Astrocyte of the cerebellum (primary cell): ENCODE results near the gene TNK2.

Source experiments
- DNase-seq: peaks from one replicate; pipeline ENCODE4 v3.0.0-alpha.2; 2011; ENCODE audit warnings: low read depth
- H3K4me3 ChIP-seq: 2 replicates; pipeline ENCODE4 v1.5.1; 2011; ENCODE audit warnings: mild to moderate bottlenecking, low read depth, low read length, moderate library complexity
- CTCF ChIP-seq: IDR thresholded peaks from 2 replicates; pipeline ENCODE4 v1.5.1; 2012; ENCODE audit warnings: low read length, low read depth, moderate library complexity, mild to moderate bottlenecking; ENCODE audit errors: missing control alignments
- in situ Hi-C: cut with HindIII; loops from 2 replicates; pipeline ENCODE4 v1.10.0; 2017; ENCODE audit warnings: low sequenced_read_pairs

TNK2 gene

GRCh38 chr3:195893044-195893395 lies 15.3 kb downstream of the TNK2 start:
- H3K4me3 ChIP-seq = no peak overlapping the region
- no peak for DNase-seq
- TF ChIP-seq CTCF = no peak
- in situ Hi-C loops = no loop called here

GRCh38 chr3:195892105-195893043 lies 16.0 kb downstream of the TNK2 start:
- peak overlapping the region; percentile 36 for H3K4me3 ChIP-seq
- TF ChIP-seq CTCF = peak; percentile 11
- DNase-seq = no peak
- in situ Hi-C loops = no loop called here

GRCh38 chr3:195891431-195892104 lies 16.8 kb downstream of the TNK2 start:
- DNase-seq = no peak
- TF ChIP-seq CTCF = no peak
- in situ Hi-C loops = no loop called here
- peak overlapping the region; percentile 36 for H3K4me3 ChIP-seq

- DNase-seq = no peak
- no peak for TF ChIP-seq CTCF
- in situ Hi-C loops = no loop called here
- H3K4me3 ChIP-seq = no peak overlapping the region
Observed at GRCh38 chr3:195889870-195890295, 18.5 kb downstream of the TNK2 start.

- no peak overlapping the region for H3K4me3 ChIP-seq
- TF ChIP-seq CTCF = no peak
- DNase-seq = no peak
- in situ Hi-C loops = no loop called here
Observed at GRCh38 chr3:195888981-195889869, 19.1 kb downstream of the TNK2 start.

- in situ Hi-C loops = no loop called here
- no peak overlapping the region for H3K4me3 ChIP-seq
- no peak for DNase-seq
- TF ChIP-seq CTCF = no peak
Observed at GRCh38 chr3:195888311-195888761, 20.0 kb downstream of the TNK2 start.
